GDM1 (cell line): ENCODE results near the gene MVB12B.

Experiments used
- DNase-seq: peaks from one replicate; lab custom pipeline; 2025; lab: John Stamatoyannopoulos, UW

MVB12B gene

GRCh38 chr9:126386776-126387175 lies 60.1 kb downstream of the MVB12B start:
- no peak for DNase-seq

DNA sequence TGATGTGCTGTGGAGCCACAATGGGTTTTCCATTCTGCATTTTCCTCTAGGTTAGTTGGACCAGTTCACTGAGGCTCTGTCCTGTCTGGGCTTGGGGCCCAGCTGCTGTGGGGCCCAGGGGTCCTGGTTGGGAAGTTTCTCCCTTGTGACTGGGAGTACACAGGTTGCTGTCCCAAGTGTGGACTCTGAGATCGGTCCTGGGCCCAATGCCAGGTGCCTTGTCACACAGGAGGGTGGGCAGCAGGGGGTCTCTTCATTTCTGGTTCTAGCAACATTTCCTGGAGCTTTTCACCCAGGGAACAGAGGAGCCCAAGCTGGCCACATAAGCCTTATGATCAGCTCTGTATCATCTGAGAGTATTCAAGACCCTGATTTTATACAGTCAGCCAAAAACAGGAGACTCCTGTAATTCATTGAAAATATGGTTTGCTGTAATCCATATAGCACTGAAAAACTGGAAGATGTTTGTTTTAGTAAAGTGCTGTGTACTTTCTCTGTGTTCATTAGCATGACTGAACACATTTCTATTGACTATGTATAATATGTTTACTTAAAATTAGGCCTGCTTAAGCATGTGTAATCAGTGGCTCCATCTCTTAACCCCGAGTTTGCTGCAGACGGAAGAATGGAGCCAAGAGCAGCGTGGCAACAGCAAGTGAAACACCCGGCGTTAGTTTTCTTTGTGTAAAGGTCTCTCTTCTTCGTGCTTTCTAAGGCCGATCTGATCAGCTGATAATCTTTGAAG lies 62.5 kb downstream of the MVB12B start:
- DNase-seq: no peak

GRCh38 chr9:126389992-126390391 lies 63.4 kb downstream of the MVB12B start:
- peak; percentile 32 for DNase-seq

DNA sequence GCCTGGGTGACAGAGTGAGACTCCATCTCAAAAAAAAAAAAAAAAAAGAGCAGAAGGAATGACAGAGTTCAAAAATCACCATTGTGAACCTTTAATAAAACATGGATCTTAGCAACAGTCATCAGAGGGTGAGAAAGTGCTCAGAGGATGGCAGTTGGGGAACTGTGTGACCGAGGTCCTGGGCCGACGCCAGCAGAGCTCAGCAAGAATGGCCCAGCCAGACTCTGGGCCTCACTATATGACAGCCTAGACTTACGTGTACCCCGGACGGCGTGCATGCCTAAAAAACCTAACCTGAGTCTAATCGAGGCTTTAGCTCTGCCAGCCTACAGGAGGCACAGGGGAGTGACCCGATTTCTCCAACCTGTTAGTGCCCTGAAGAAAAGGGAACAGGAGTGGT lies 64.3 kb downstream of the MVB12B start:
- DNase-seq: no peak

- no peak for DNase-seq
Measured at GRCh38 chr9:126391713-126392661, 65.4 kb downstream of the MVB12B start.

GRCh38 chr9:126392662-126393371 lies 66.2 kb downstream of the MVB12B start:
- DNase-seq: no peak

GRCh38 chr9:126393876-126394275 lies 67.2 kb downstream of the MVB12B start:
- DNase-seq: no peak

- DNase-seq: no peak
Measured at GRCh38 chr9:126394802-126395201, 68.2 kb downstream of the MVB12B start.

DNA sequence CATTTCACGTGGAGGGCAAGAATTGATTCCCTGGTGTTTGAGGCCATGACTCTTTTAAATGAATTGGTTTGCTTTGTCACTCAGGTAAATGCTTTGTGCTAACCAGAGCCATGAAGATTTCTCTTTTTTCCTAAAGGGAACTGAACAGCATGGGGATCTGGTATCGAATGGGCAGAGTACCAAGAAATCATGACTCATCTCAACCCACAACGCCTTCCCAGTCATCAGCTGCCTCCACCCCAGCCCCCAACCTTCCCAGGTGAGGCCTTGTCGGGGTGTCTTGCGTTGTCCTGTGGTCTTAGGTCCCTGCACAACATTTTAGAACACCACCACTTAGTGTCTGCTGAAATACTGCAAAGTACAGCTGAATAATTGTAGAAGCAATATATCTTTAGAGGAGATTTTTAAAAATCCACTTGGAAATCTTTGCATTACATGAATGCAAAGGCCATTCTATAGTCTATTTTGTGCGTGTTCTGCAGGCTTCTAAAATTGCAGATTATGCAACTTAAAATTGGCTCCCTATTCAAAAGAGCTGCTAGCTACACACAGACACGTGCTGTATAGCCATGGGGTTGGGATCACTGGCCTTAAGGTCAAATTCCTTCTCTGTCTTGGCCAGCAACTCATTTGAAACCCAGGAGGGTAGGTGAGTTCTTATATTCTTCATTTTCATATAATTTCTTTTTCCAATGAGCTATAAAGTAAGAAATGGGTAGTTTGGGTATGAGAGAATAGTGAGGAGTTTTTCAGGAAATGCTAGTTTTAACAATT lies 69.0 kb downstream of the MVB12B start:
- DNase-seq: no peak

DNA sequence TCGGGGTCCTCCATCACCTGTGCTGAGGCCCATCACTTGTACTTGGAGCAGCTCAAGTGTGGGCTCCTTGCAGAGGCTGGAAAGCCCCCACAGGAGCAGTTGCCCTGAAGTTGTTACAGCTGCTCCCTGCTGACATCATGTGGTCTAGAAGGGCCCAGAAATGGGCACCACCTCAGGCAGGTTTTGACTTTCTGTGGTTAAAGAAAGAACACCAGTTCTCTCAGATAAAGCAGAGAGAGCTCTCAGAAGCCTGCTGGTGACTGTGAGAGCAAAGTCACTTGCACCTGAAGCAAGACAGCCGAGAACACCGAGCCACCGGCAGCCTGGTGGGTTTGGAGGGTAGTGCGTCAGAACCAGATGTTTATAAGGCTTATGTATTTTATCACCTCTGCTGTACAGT lies 70.4 kb downstream of the MVB12B start:
- DNase-seq: no peak

DNA sequence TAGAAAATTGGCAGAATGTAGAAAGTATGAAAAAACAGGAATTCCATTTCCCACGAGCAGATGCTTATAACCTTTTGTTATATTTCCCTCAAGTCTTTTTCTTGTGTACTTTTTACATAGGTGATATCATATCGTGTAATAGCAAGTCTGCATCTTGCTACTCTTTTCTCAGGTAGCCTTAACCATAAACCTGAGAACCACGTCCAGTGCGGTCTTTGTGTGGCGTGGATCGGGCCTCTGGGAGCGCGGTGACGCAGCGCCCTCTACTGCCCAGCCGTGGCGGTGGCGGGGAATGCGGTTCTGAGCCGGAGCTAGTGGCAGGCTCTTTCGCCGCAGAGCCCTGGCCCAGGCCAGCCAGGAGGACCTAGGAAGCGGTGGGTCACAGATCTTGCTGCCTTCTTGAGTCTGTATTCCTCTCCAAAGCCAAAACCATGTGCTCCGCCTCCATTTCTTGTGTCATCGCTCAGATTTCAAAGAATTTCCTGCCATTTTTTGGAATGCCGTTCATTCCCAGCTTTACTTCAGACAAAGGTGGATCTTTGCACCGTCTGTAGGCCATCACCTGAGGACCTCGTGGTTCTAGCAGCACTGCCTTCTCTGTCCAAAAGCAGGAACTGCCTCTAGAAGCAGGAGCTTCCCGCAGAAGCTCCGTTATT lies 71.9 kb downstream of the MVB12B start:
- DNase-seq: peak; percentile 29

- no peak for DNase-seq
Measured at GRCh38 chr9:126399251-126399650, 72.6 kb downstream of the MVB12B start.

GRCh38 chr9:126399789-126400188 lies 73.2 kb downstream of the MVB12B start:
- no peak for DNase-seq

GRCh38 chr9:126400571-126400970 lies 73.9 kb downstream of the MVB12B start:
- no peak for DNase-seq

- no peak for DNase-seq
Measured at GRCh38 chr9:126401107-126401506, 74.5 kb downstream of the MVB12B start.

- DNase-seq: no peak
Measured at GRCh38 chr9:126401581-126401980, 75.0 kb downstream of the MVB12B start.

DNA sequence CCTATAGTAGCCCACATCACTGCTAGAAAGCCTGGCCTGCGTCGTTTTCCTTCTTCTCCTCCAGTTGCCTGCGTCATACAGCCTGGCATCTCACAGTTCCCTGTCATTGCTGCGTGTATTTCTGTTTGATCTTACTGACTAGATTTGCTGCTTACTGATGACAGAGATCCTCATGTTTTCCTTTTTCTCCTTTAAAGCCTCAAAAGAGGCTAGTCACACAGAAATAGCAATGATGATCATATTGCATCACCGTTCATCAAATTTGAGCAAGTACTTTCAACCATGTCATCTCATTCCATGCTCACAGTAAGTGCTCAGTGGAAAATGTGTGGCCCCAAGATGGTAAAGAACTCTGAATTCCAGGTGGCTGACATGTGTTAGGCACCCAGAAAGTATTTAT lies 76.8 kb downstream of the MVB12B start:
- no peak for DNase-seq

DNA sequence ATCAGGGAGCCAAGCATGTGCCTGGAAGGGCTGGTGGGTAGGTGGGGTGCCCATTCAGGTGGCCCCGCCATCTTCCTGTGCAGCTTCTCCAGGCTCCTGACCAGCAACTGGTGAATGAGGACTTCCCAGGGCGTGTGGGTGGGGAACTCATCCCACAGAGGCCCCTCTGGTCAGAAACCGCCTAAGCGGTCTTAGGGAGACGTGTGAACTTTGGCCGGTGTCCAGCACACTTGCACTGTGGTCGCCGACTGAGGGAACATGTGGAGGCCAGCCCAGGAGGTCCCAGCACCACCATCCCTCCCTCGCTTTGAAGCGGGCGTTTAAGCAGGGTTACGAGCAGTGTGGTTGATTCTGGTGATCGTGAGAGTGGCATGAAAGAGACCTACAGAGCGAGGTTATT lies 77.8 kb downstream of the MVB12B start:
- DNase-seq: no peak

- DNase-seq: no peak
Measured at GRCh38 chr9:126406075-126406667, 79.5 kb downstream of the MVB12B start.

- no peak for DNase-seq
Measured at GRCh38 chr9:126407114-126407870, 80.7 kb downstream of the MVB12B start.
